K562 (cell line): Measurements from ENCODE around the gene OR10A7. TPM values are rescaled to one million over a fixed set of nuclear protein-coding genes. Genes with fewer than 3 reads are reported as not detected.

Source experiments
- CC2D1A ChIP-seq: fragments of 450-650 bp; IDR thresholded peaks from 2 replicates; pipeline ENCODE4 v1.6.1; 2017; ENCODE audit warnings: mild to moderate bottlenecking
- DMBX1 ChIP-seq: fragments of 250-450 bp; sonication (Bioruptor Pico); IDR thresholded peaks from 2 replicates; pipeline ENCODE4 v1.8.0; 2022; ENCODE audit warnings: inconsistent platforms, mild to moderate bottlenecking, moderate library complexity, borderline replicate concordance
- REST ChIP-seq, 2 experiments: fragments of 450-650 bp; formaldehyde crosslinking in 1 of 2; IDR thresholded peaks; 2 replicates each; pipeline versions ENCODE4 v1.4.0 to v1.6.1; 2014 to 2020; ENCODE audit warnings: mild to moderate bottlenecking in 2 of 2, borderline replicate concordance in 1 of 2, low read depth in 1 of 2
- SMC3 ChIP-seq: conservative IDR thresholded peaks from 2 replicates; pipeline ENCODE4 v1.6.1; 2011; ENCODE audit warnings: low read depth, low read length, improper control_type of control experiment; ENCODE audit not compliant: insufficient read depth
- SREBF1 ChIP-seq: fragments of 150-350 bp; IDR thresholded peaks from 2 replicates; pipeline ENCODE4 v1.6.1; 2014; ENCODE audit warnings: antibody characterized with exemption, low read depth, low read length, borderline replicate concordance
- ZNF384 ChIP-seq: IDR thresholded peaks from 2 replicates; pipeline ENCODE4 v1.6.1; 2012; ENCODE audit warnings: low read depth, low read length, improper control_type of control experiment
- polyA plus RNA-seq, 8 experiments: library from polyadenylated mRNA; depleted of rRNA in 4 of 8; stranded (reverse) in 5 of 8; unstranded in 3 of 8; fragments of >200 nt; fragmentation: Nextera tagmentation in 2 of 8; fragmentation: Illumina TruSeq in 1 of 8; extraction: Ambion mirVana in 2 of 8; extraction: Trizol in 1 of 8; gene quantifications; 2 replicates each; pipeline versions ENCODE4 v1.2.1 to v1.2.3, GENCODE V29; 2011 to 2014; ENCODE audit warnings: inconsistent platforms in 1 of 8, missing spikeins in 1 of 8
- total RNA-seq, 7 experiments: library from RNA; depleted of rRNA in 6 of 7; stranded (reverse); fragments of >200 nt in 6 of 7; fragmentation: Illumina TruSeq in 2 of 7; extraction: Trizol in 2 of 7; gene quantifications; 2 replicates each; pipeline versions ENCODE4 v1.2.1 to v1.2.3, GENCODE V29; 2011 to 2021; ENCODE audit warnings: low replicate concordance in 1 of 7

OR10A7 gene
- total and polyA plus RNA-seq, 9 of the 15 experiments (the other 6 are each of a cell fraction or from before 2014, with no cell fraction given), result not detected

GRCh38 chr12:55188974-55189556 is 31.8 kb upstream of the OR10A7 start (continued):
- TF ChIP-seq CC2D1A, result peak; percentile 24; the same call in 1 of the 2 replicates
- peak; percentile 88 for TF ChIP-seq SMC3
- TF ChIP-seq DMBX1 (CRISPR knock-in tag), result no peak
- TF ChIP-seq SREBF1, result no peak
- TF ChIP-seq ZNF384, result 0 out of 2 replicates have a peak, but pooled peaks have one; percentile 19
- TF ChIP-seq REST (IDR thresholded peaks at IDR 0.05; ENCODE audit: borderline replicate concordance), result peak; percentile 90
- TF ChIP-seq REST (CRISPR knock-in tag; IDR thresholded peaks at IDR 0.05; ENCODE audit: low read depth), result no peak
